ENCODE data around the gene FRYL. TPM values are rescaled to one million over a fixed set of nuclear protein-coding genes. Genes with fewer than 3 reads are reported as not detected.

FRYL gene
- total and polyA plus RNA-seq, 11 donors, result 12.3 to 61.3 (median 34.4) TPM

DNA sequence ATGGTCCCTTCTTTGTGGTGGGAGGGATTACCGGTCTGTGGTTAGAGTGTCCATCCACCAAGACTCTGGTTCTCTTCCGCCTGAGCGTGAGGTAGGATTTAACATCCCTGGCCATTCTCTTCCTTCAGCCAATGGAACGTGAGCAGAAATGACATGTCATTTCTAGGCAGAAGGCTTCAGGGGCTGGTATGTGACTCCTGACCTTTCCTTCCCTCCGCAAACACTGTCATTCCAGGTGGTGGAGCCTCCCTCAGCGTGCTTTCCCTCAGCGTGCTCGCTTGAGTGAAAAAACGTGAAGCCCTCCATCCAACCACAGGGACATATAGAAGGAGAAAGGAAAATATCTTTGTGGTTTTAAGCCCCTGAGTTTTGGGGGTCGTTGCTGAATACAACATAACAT lies 330.9 kb downstream of the FRYL start:
- WGBS, 4 donors, result 87 to 90% (median 88%) methylated on average over 10 of the region's 10 CpGs
- intact Hi-C loops (cut with DNase I), result loop anchor here in 9 of 10 donors (5.0 to 10.0 kb wide), 4 partner anchors 46 to 516 kb away; partner anchors contain the start of gene ZAR1 (in 2 of the 9)
- ATAC-seq, result no peak

More for the DNA sequence above, 330.9 kb downstream of the FRYL start:
- Histone ChIP-seq H3K36me3 (no peaks in the 10 kb centered on the region), H3K4me3 (no peak overlapping the region), H3K27ac (no peak overlapping the region), H3K9me3 (no peaks in the 10 kb centered on the region), H3K4me1 (peaks cover 0 to 4% (median 0%) of the 10 kb centered on the region in 12 donors), H3K27me3 (no peaks in the 10 kb centered on the region)
- no peak for DNase-seq
- TF ChIP-seq, protein P1, sequence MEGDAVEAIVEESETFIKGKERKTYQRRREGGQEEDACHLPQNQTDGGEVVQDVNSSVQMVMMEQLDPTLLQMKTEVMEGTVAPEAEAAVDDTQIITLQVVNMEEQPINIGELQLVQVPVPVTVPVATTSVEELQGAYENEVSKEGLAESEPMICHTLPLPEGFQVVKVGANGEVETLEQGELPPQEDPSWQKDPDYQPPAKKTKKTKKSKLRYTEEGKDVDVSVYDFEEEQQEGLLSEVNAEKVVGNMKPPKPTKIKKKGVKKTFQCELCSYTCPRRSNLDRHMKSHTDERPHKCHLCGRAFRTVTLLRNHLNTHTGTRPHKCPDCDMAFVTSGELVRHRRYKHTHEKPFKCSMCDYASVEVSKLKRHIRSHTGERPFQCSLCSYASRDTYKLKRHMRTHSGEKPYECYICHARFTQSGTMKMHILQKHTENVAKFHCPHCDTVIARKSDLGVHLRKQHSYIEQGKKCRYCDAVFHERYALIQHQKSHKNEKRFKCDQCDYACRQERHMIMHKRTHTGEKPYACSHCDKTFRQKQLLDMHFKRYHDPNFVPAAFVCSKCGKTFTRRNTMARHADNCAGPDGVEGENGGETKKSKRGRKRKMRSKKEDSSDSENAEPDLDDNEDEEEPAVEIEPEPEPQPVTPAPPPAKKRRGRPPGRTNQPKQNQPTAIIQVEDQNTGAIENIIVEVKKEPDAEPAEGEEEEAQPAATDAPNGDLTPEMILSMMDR (IDR thresholded peaks at IDR 0.05), result no peak
- no peak for TF ChIP-seq POLR2A (IDR thresholded peaks at IDR 0.05)

Other genes with a start within 250 kb of the FRYL start
- 100 to 1,000 TPM; 102 to 175 (median 137) TPM for gene OCIAD1, start 50.8 kb upstream of the FRYL start, total RNA-seq
- gene OCIAD1, start 50.8 kb upstream of the FRYL start, polyA plus RNA-seq, result 100 to 1,000 TPM; 132 to 133 TPM
- 10 to 100 TPM; 14.4 to 47.9 (median 22.7) TPM for gene OCIAD2, start 126.5 kb upstream of the FRYL start, total RNA-seq
- 10 to 100 TPM; 20.8 to 27.2 TPM for gene OCIAD2, start 126.5 kb upstream of the FRYL start, polyA plus RNA-seq
- gene CWH43, start 206.0 kb upstream of the FRYL start, total RNA-seq, result not detected
- gene CWH43, start 206.0 kb upstream of the FRYL start, polyA plus RNA-seq, result not detected